Measurements from ENCODE around the gene NLRP9.

The NLRP9 gene

GRCh38 chr19:55670280-55671053, 67.7 kb downstream of the NLRP9 start:
- DNase-seq = no peak

- no peak for DNase-seq
These were observed 68.6 kb downstream of the NLRP9 start for GRCh38 chr19:55669418-55670279.

- DNase-seq = no peak
These were observed 69.4 kb downstream of the NLRP9 start for GRCh38 chr19:55668603-55669348.

- no peak for DNase-seq
These were observed 70.2 kb downstream of the NLRP9 start for GRCh38 chr19:55667958-55668357.

GRCh38 chr19:55667511-55667910, 70.7 kb downstream of the NLRP9 start:
- no peak for DNase-seq

- no peak for DNase-seq
These were observed 71.2 kb downstream of the NLRP9 start for GRCh38 chr19:55667006-55667381.

- no peak for DNase-seq
These were observed 71.7 kb downstream of the NLRP9 start for GRCh38 chr19:55666343-55667005.

GRCh38 chr19:55663846-55664536, 74.2 kb downstream of the NLRP9 start:
- no peak for DNase-seq

- no peak for DNase-seq
These were observed 76.4 kb downstream of the NLRP9 start for GRCh38 chr19:55661826-55662225.

GRCh38 chr19:55660991-55661390, 77.2 kb downstream of the NLRP9 start:
- no peak for DNase-seq

- DNase-seq = no peak
These were observed 77.8 kb downstream of the NLRP9 start for GRCh38 chr19:55660404-55660803.

GRCh38 chr19:55659822-55660221, 78.4 kb downstream of the NLRP9 start:
- DNase-seq = no peak

GRCh38 chr19:55658846-55659459, 79.2 kb downstream of the NLRP9 start:
- DNase-seq = no peak
